CD14-positive monocyte (primary cell): Measurements from ENCODE around the gene CXCL12. TPM values are rescaled to one million over a fixed set of nuclear protein-coding genes. Genes with fewer than 3 reads are reported as not detected.

Experiments
- DNase-seq, 3 donors: peaks; one replicate each; pipeline ENCODE4 v3.0.0-alpha.2; 2011 to 2022
- H2AFZ ChIP-seq: 2 replicates; pipeline ENCODE4 v1.6.0; 2012; ENCODE audit warnings: mild to moderate bottlenecking, low read depth, low read length, inconsistent platforms; ENCODE audit not compliant: insufficient read depth, poor library complexity, severe bottlenecking
- H3K27ac ChIP-seq, 2 donors: 1 replicate in 1 of 2; 2 replicates in 1 of 2; pipeline ENCODE4 v1.5.1; 2012 to 2013; ENCODE audit warnings: low read length in 2 of 2, control low read depth in 1 of 2, inconsistent platforms in 1 of 2, low read depth in 1 of 2, mild to moderate bottlenecking in 1 of 2
- H3K27me3 ChIP-seq, 2 donors: one replicate each; pipeline versions ENCODE4 v1.6.0 to v1.6.1; 2011 to 2013; ENCODE audit warnings: low read length in 2 of 2; ENCODE audit not compliant: control insufficient read depth in 2 of 2, insufficient read depth in 2 of 2
- H3K36me3 ChIP-seq, 2 donors: replicated peaks in 1 of 2; 1 replicate in 1 of 2; 2 replicates in 1 of 2; pipeline versions ENCODE4 v1.5.1 to v1.6.1; 2012 to 2013; ENCODE audit warnings: low read length in 2 of 2, control low read depth in 1 of 2, inconsistent platforms in 1 of 2, mild to moderate bottlenecking in 1 of 2; ENCODE audit not compliant: insufficient read depth in 2 of 2, control insufficient read depth in 1 of 2
- H3K4me1 ChIP-seq, 2 donors: 1 replicate in 1 of 2; 2 replicates in 1 of 2; pipeline versions ENCODE4 v1.5.1 to v1.6.1; 2012 to 2013; ENCODE audit warnings: low read length in 2 of 2, control low read depth in 1 of 2, inconsistent platforms in 1 of 2, mild to moderate bottlenecking in 1 of 2, moderate library complexity in 1 of 2; ENCODE audit not compliant: insufficient read depth in 2 of 2, control insufficient read depth in 1 of 2
- H3K4me2 ChIP-seq: replicated peaks from 2 replicates; pipeline ENCODE3; 2012; ENCODE audit warnings: low read length, moderate library complexity, mild to moderate bottlenecking; ENCODE audit not compliant: poor library complexity, severe bottlenecking; ENCODE audit errors: extremely low read depth
- H3K4me3 ChIP-seq, 3 experiments: fragments of 200-600 bp in 1 of 3; sonication (generic) in 1 of 3; replicated peaks in 1 of 3; 1 replicate in 2 of 3; 2 replicates in 1 of 3; pipeline ENCODE4 v1.5.1; 2011 to 2013; ENCODE audit warnings: low read length in 3 of 3, mild to moderate bottlenecking in 3 of 3, control low read depth in 2 of 3, low read depth in 2 of 3, inconsistent platforms in 1 of 3, moderate library complexity in 1 of 3
- H3K79me2 ChIP-seq: 2 replicates; pipeline ENCODE4 v1.6.0; 2012; ENCODE audit warnings: mild to moderate bottlenecking, control low read depth, inconsistent platforms, low read length, moderate library complexity; ENCODE audit not compliant: insufficient read depth
- H3K9ac ChIP-seq: 2 replicates; pipeline ENCODE4 v1.6.0; 2017; ENCODE audit warnings: low read length, mild to moderate bottlenecking; ENCODE audit not compliant: insufficient read depth, poor library complexity, severe bottlenecking
- H3K9me3 ChIP-seq, 2 donors: replicated peaks in 1 of 2; 1 replicate in 1 of 2; 2 replicates in 1 of 2; pipeline versions ENCODE4 v1.5.1 to v1.6.1; 2012 to 2013; ENCODE audit warnings: low read length in 2 of 2, control low read depth in 1 of 2; ENCODE audit not compliant: control insufficient read depth in 1 of 2, insufficient read depth in 1 of 2
- H4K20me1 ChIP-seq: 2 replicates; pipeline ENCODE4 v1.6.0; 2012; ENCODE audit warnings: mild to moderate bottlenecking, low read length, control low read depth, moderate library complexity; ENCODE audit not compliant: insufficient read depth
- H3K27ac Mint-ChIP-seq, 7 donors: one replicate each; pipeline ENCODE4 v1.8.0; 2020; ENCODE audit warnings: mild to moderate bottlenecking in 7 of 7, mixed read lengths in 7 of 7, moderate library complexity in 6 of 7, inconsistent platforms in 2 of 7
- H3K27me3 Mint-ChIP-seq, 3 donors: one replicate each; pipeline ENCODE4 v1.8.0; 2021 to 2022; ENCODE audit warnings: low read depth in 3 of 3, mild to moderate bottlenecking in 3 of 3, mixed read lengths in 3 of 3, moderate library complexity in 3 of 3, inconsistent platforms in 1 of 3
- H3K36me3 Mint-ChIP-seq, 2 donors: one replicate each; pipeline ENCODE4 v1.8.0; 2020; ENCODE audit warnings: mixed read lengths in 2 of 2, inconsistent platforms in 1 of 2, mild to moderate bottlenecking in 1 of 2
- H3K4me1 Mint-ChIP-seq: one replicate; pipeline ENCODE4 v1.8.0; 2020; ENCODE audit warnings: mild to moderate bottlenecking, mixed read lengths
- H3K4me3 Mint-ChIP-seq, 2 donors: one replicate each; pipeline ENCODE4 v1.8.0; 2020; ENCODE audit warnings: mild to moderate bottlenecking in 2 of 2, mixed read lengths in 2 of 2, moderate library complexity in 1 of 2
- H3K9me3 Mint-ChIP-seq, 7 donors: one replicate each; pipeline ENCODE4 v1.8.0; 2020 to 2022; ENCODE audit warnings: mixed read lengths in 7 of 7, mild to moderate bottlenecking in 6 of 7, moderate library complexity in 6 of 7, inconsistent platforms in 2 of 7
- WGBS: methylation state at CpG from one replicate; pipeline ENCODE4 v1.1.5; 2013; ENCODE audit warnings: missing lambda C conversion rate; ENCODE audit not compliant: insufficient coverage; 5-methylcytosine and 5-hydroxymethylcytosine counted together
- intact Hi-C, 2 donors: fragments of 100-400 bp; cut with micrococcal nuclease; formaldehyde crosslinking; loops; one replicate each; pipeline versions ENCODE4 v1.15.0 to v1.15.1; 2023
- polyA plus RNA-seq, 3 donors: library from polyadenylated mRNA; depleted of rRNA in 1 of 3; unstranded in 2 of 3; stranded (reverse) in 1 of 3; fragments of 300-500 nt in 2 of 3; fragments of >200 nt in 1 of 3; fragmentation: Illumina TruSeq in 2 of 3; gene quantifications; 1 replicate in 2 of 3; 2 replicates in 1 of 3; pipeline ENCODE4 v1.2.3, GENCODE V29; 2012 to 2021
- TF ChIP-seq, protein P1 (sequence below): fragments of 200-600 bp; IDR thresholded peaks from one replicate; pipeline ENCODE4 v1.8.0; 2022; ENCODE audit warnings: antibody characterized with exemption, mild to moderate bottlenecking

The CXCL12 gene
- polyA plus RNA-seq, 3 donors, result 0.21 TPM; not detected in 2

DNA sequence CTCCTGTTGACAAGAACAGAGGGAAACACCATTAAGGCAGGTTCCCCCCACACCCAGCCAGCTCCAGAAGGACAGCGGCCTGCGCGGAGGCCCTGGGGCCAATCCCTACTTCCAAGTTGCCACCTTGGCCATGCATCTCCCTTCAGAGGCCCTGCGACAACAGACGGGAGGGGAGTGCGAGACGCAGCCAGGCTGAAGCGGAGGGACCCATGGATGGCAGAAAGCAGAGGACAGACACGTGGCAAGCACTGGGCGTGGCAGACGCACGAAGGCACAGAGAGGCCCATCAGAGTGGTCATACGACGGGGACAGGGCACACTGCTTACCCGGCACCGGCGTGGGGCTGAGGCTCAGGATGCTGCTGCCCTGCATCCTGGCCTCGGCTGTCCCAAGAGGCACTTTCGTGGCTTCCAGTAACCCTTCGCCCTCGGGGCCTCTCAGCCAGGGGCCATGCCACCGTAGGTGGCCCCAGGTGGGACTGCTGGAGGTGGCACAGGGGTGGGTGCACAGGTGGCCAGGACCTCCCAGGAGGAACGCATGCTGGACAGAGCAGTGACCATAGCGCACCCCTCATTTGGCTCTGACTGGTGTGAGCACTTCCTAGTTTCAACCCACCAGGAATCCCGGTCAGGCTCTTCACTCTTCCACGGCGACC, 11.4 kb downstream of the CXCL12 start:
- Mint-ChIP-seq H3K4me1 (peaks cover 6% of the 10 kb centered on the region), H3K27me3 (peaks cover 2 to 7% (median 2%) of the 10 kb centered on the region in 3 donors), H3K4me3 (no peak overlapping the region), H3K9me3 (peaks cover 0 to 2% (median 0%) of the 10 kb centered on the region in 7 donors), H3K27ac (no peak overlapping the region), H3K36me3 (no peaks in the 10 kb centered on the region)
- Histone ChIP-seq H3K4me3 (no peak overlapping the region), H3K4me2 (no peak overlapping the region), H3K9ac (no peak overlapping the region), H3K4me1 (no peaks in the 10 kb centered on the region), H2AFZ (no peak overlapping the region), H3K79me2 (no peaks in the 10 kb centered on the region), H3K27ac (no peak overlapping the region), H4K20me1 (no peaks in the 10 kb centered on the region), H3K9me3 (no peaks in the 10 kb centered on the region), H3K27me3 (no peaks in the 10 kb centered on the region), H3K36me3 (no peaks in the 10 kb centered on the region)
- TF ChIP-seq, protein P1, sequence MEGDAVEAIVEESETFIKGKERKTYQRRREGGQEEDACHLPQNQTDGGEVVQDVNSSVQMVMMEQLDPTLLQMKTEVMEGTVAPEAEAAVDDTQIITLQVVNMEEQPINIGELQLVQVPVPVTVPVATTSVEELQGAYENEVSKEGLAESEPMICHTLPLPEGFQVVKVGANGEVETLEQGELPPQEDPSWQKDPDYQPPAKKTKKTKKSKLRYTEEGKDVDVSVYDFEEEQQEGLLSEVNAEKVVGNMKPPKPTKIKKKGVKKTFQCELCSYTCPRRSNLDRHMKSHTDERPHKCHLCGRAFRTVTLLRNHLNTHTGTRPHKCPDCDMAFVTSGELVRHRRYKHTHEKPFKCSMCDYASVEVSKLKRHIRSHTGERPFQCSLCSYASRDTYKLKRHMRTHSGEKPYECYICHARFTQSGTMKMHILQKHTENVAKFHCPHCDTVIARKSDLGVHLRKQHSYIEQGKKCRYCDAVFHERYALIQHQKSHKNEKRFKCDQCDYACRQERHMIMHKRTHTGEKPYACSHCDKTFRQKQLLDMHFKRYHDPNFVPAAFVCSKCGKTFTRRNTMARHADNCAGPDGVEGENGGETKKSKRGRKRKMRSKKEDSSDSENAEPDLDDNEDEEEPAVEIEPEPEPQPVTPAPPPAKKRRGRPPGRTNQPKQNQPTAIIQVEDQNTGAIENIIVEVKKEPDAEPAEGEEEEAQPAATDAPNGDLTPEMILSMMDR, result no peak
- WGBS, result 90% methylated on average over 27 of the region's 27 CpGs
- no peak for DNase-seq
- intact Hi-C loops, result no loop called here

DNA sequence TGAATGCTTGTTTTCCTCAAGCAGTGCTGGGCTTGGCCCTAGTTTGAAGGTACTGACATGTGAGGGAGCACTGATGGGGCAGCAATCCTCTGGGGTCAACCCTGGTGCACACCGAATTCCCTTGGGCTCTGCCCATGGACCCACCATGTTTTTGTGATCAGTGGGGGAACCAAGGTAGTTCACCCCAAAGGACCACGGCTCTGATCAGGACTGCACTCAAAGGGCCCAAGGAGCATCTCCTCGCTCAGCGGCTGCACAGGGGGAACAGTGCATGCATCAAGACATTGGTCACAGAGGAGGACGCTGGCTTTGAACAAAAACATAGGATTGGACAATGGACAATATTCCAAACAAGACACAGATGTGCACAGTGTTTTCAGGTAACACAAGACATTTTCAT, 12.7 kb downstream of the CXCL12 start:
- Mint-ChIP-seq H3K9me3 (peaks cover 0 to 2% (median 0%) of the 10 kb centered on the region in 7 donors), H3K4me1 (peaks cover 6% of the 10 kb centered on the region), H3K36me3 (no peaks in the 10 kb centered on the region), H3K4me3 (no peak overlapping the region), H3K27me3 (peaks cover 2 to 7% (median 2%) of the 10 kb centered on the region in 3 donors), H3K27ac (no peak overlapping the region)
- no peaks in the 10 kb centered on the region for H3K9me3 ChIP-seq
- no peak overlapping the region for H3K27ac ChIP-seq
- no peaks in the 10 kb centered on the region for H3K4me1 ChIP-seq
- no peak overlapping the region for H3K4me2 ChIP-seq
- 95% methylated on average over 5 of the region's 5 CpGs for WGBS
- DNase-seq, result no peak
- H2AFZ ChIP-seq, result no peak overlapping the region
- TF ChIP-seq, protein P1, result no peak
- no peaks in the 10 kb centered on the region for H4K20me1 ChIP-seq
- no peak overlapping the region for H3K4me3 ChIP-seq
- no peaks in the 10 kb centered on the region for H3K27me3 ChIP-seq
- H3K9ac ChIP-seq, result no peak overlapping the region
- no peaks in the 10 kb centered on the region for H3K36me3 ChIP-seq
- intact Hi-C loops, result no loop called here
- H3K79me2 ChIP-seq, result no peaks in the 10 kb centered on the region
